Type B pancreatic cell (in vitro differentiated cells): ENCODE results near the gene SLC25A21. TPM values are rescaled to one million over a fixed set of nuclear protein-coding genes. Genes with fewer than 3 reads are reported as not detected.

ENCODE experiments used
- DNase-seq: peaks from one replicate; pipeline ENCODE4 v3.0.0; 2021; ENCODE audit warnings: mixed read lengths; ENCODE audit not compliant: unreplicated experiment; ENCODE audit errors: extremely low spot score
- H3K27ac Mint-ChIP-seq: 2 replicates; pipeline ENCODE4 v1.8.0; 2021; ENCODE audit warnings: mild to moderate bottlenecking, mixed read lengths
- H3K27me3 Mint-ChIP-seq: 2 replicates; pipeline ENCODE4 v1.8.0; 2021; ENCODE audit warnings: mixed read lengths
- H3K36me3 Mint-ChIP-seq: 2 replicates; pipeline ENCODE4 v1.8.0; 2021; ENCODE audit warnings: mixed read lengths
- H3K4me1 Mint-ChIP-seq: one replicate; pipeline ENCODE4 v1.8.0; 2021; ENCODE audit warnings: mixed read lengths; ENCODE audit not compliant: unreplicated experiment
- H3K4me3 Mint-ChIP-seq: 2 replicates; pipeline ENCODE4 v1.8.0; 2021; ENCODE audit warnings: mild to moderate bottlenecking, mixed read lengths
- H3K9me3 Mint-ChIP-seq: 2 replicates; pipeline ENCODE4 v1.8.0; 2021; ENCODE audit warnings: mixed read lengths
- CTCF ChIP-seq: fragments of 200-600 bp; sonication (generic); conservative IDR thresholded peaks from 2 replicates; pipeline ENCODE4 v1.5.0; 2021; ENCODE audit warnings: antibody characterized with exemption, mild to moderate bottlenecking
- total RNA-seq: library from RNA; stranded (reverse); gene quantifications from 2 replicates; pipeline ENCODE4 v1.2.1, GENCODE V29; 2021; ENCODE audit warnings: low replicate concordance

Gene SLC25A21
- total RNA-seq, 1 donor from 2014 or later = 0.58 TPM

GRCh38 chr14:36820901-36821300 lies 351.5 kb downstream of the SLC25A21 start:
- no peak for DNase-seq
- no peaks in the 10 kb centered on the region for H3K9me3 Mint-ChIP-seq
- H3K27ac Mint-ChIP-seq = no peak overlapping the region
- peaks cover 10% of the 10 kb centered on the region for H3K27me3 Mint-ChIP-seq
- peaks cover 19% of the 10 kb centered on the region for H3K4me1 Mint-ChIP-seq
- no peak for TF ChIP-seq CTCF
- H3K36me3 Mint-ChIP-seq = no peaks in the 10 kb centered on the region
- H3K4me3 Mint-ChIP-seq = no peak overlapping the region

- peaks cover 19% of the 10 kb centered on the region for H3K4me1 Mint-ChIP-seq
- no peak overlapping the region for H3K27ac Mint-ChIP-seq
- TF ChIP-seq CTCF = no peak
- no peaks in the 10 kb centered on the region for H3K36me3 Mint-ChIP-seq
- no peak for DNase-seq
- peaks cover 10% of the 10 kb centered on the region for H3K27me3 Mint-ChIP-seq
- no peak overlapping the region for H3K4me3 Mint-ChIP-seq
- H3K9me3 Mint-ChIP-seq = no peaks in the 10 kb centered on the region
Measured at GRCh38 chr14:36820111-36820709, 352.2 kb downstream of the SLC25A21 start.

- Mint-ChIP-seq H3K4me1 (peaks cover 19% of the 10 kb centered on the region), H3K27me3 (peaks cover 6% of the 10 kb centered on the region), H3K27ac (no peak overlapping the region), H3K4me3 (no peak overlapping the region), H3K36me3 (no peaks in the 10 kb centered on the region), H3K9me3 (no peaks in the 10 kb centered on the region)
- no peak for DNase-seq
- no peak for TF ChIP-seq CTCF
Measured at GRCh38 chr14:36818794-36819384, 353.5 kb downstream of the SLC25A21 start.

- H3K9me3 Mint-ChIP-seq = no peaks in the 10 kb centered on the region
- no peaks in the 10 kb centered on the region for H3K36me3 Mint-ChIP-seq
- peaks cover 19% of the 10 kb centered on the region for H3K4me1 Mint-ChIP-seq
- H3K4me3 Mint-ChIP-seq = no peak overlapping the region
- no peak for DNase-seq
- peaks cover 6% of the 10 kb centered on the region for H3K27me3 Mint-ChIP-seq
- H3K27ac Mint-ChIP-seq = no peak overlapping the region
- TF ChIP-seq CTCF = no peak
Measured at GRCh38 chr14:36818246-36818645, 354.2 kb downstream of the SLC25A21 start.

- H3K4me1 Mint-ChIP-seq = peaks cover 19% of the 10 kb centered on the region
- no peak for DNase-seq
- H3K27ac Mint-ChIP-seq = no peak overlapping the region
- H3K9me3 Mint-ChIP-seq = no peaks in the 10 kb centered on the region
- H3K36me3 Mint-ChIP-seq = no peaks in the 10 kb centered on the region
- TF ChIP-seq CTCF = no peak
- peaks cover 6% of the 10 kb centered on the region for H3K27me3 Mint-ChIP-seq
- H3K4me3 Mint-ChIP-seq = no peak overlapping the region
Measured at GRCh38 chr14:36817071-36817930, 355.1 kb downstream of the SLC25A21 start.
